HEK293T (cell line): Measurements from ENCODE around the gene FCGBP.
"Not testable (repeated sequence)": the region's sequence is repeated elsewhere in the genome, so short reads cannot be mapped to it uniquely, and the experiment has no call there.

Experiments used
- CTCF ChIA-PET: fragments of 350-600 bp; formaldehyde crosslinking; extraction: SDS; loops from one replicate; lab custom pipeline; 2021; ENCODE audit warnings: antibody characterized with exemption, inconsistent platforms; lab: Yijun Ruan, JAX
- POLR2A ChIA-PET: fragments of 350-600 bp; formaldehyde crosslinking; extraction: SDS; loops from one replicate; lab custom pipeline; 2020; ENCODE audit warnings: antibody characterized with exemption, inconsistent platforms; lab: Yijun Ruan, JAX
- DNase-seq: peaks from one replicate; pipeline ENCODE4 v3.0.0; 2012; ENCODE audit warnings: mixed read lengths; ENCODE audit errors: extremely low spot score
- ARNT ChIP-seq: fragments of 450-650 bp; IDR thresholded peaks from 2 replicates; pipeline ENCODE4 v1.6.1; 2017; ENCODE audit warnings: mild to moderate bottlenecking
- ELF4 ChIP-seq: fragments of 450-650 bp; IDR thresholded peaks from 2 replicates; pipeline ENCODE4 v1.6.1; 2017; ENCODE audit warnings: antibody characterized with exemption
- FOXA1 ChIP-seq: fragments of 450-650 bp; IDR thresholded peaks from 2 replicates; pipeline ENCODE4 v1.6.1; 2016; ENCODE audit warnings: mild to moderate bottlenecking
- FOXK2 ChIP-seq: fragments of 450-650 bp; IDR thresholded peaks from 2 replicates; pipeline ENCODE4 v1.6.1; 2016; ENCODE audit warnings: mild to moderate bottlenecking
- FOXM1 ChIP-seq: fragments of 450-650 bp; IDR thresholded peaks from 2 replicates; pipeline ENCODE4 v1.6.1; 2017; ENCODE audit warnings: mild to moderate bottlenecking, borderline replicate concordance
- L3MBTL2 ChIP-seq: fragments of 450-650 bp; conservative IDR thresholded peaks from 2 replicates; pipeline ENCODE4 v1.6.1; 2016; ENCODE audit warnings: mild to moderate bottlenecking
- LEF1 ChIP-seq: fragments of 450-650 bp; IDR thresholded peaks from 2 replicates; pipeline ENCODE4 v1.6.1; 2017; ENCODE audit warnings: mild to moderate bottlenecking, borderline replicate concordance
- NFRKB ChIP-seq: fragments of 450-650 bp; IDR thresholded peaks from 2 replicates; pipeline ENCODE4 v1.6.1; 2016; ENCODE audit warnings: mild to moderate bottlenecking, moderate library complexity
- SUZ12 ChIP-seq: fragments of 450-650 bp; IDR thresholded peaks from 2 replicates; pipeline ENCODE4 v1.6.1; 2016; ENCODE audit warnings: mild to moderate bottlenecking
- TARDBP ChIP-seq: fragments of 450-650 bp; IDR thresholded peaks from 2 replicates; pipeline ENCODE4 v1.6.1; 2016
- ZNF384 ChIP-seq: fragments of 450-650 bp; IDR thresholded peaks from 2 replicates; pipeline ENCODE4 v1.6.1; 2016
- TF ChIP-seq, protein P1 (sequence below): fragments of 450-650 bp; IDR thresholded peaks from 2 replicates; pipeline ENCODE4 v1.6.1; 2016

FCGBP gene

DNA sequence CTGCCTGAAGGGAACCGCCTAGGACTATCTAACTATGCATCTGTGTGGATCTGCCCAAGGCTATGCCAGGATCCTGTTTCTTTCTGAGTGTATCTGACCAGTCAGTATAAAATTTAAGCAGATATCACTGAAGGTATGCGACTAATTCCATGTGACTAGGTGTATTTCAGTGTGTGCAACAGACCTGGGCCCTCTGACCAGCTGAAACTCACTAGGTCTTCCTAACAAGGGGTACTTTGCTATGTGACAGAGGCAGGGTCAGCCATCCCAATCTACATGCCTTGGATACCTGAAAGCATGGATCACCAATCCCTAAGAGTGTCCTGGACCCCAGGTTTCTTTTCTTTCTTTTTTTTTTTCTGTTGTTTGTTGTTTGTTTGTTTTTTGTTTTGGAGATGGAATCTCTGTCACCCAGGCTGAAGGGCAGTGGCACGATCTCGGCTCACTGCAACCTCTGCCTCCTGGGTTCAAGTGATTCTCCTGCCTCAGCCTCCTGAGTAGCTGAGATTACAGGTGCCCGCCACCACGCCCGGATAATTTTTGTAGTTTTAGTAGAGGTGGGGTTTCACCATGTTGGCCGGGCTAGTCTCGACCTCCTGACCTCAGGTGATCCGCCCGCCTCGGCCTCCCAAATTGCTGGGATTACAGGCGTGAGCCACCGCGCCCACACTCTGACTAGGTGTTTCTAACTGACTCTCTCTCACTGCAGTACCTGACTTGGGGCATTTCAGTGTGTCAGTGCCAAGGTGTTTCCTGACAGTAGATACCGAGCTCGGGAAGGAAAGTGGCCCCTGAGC is 43.5 kb downstream of the FCGBP start:
- ChIA-PET CTCF (no interaction called here), POLR2A (no interaction called here)
- no peak for DNase-seq
- TF ChIP-seq SUZ12 (no peak), FOXA1 (no peak), L3MBTL2 (no peak), ZNF384 (no peak), FOXK2 (no peak), LEF1 (no peak), TARDBP (no peak), ELF4 (no peak), FOXM1 (no peak), ARNT (no peak), NFRKB (no peak)
- TF ChIP-seq, protein P1, sequence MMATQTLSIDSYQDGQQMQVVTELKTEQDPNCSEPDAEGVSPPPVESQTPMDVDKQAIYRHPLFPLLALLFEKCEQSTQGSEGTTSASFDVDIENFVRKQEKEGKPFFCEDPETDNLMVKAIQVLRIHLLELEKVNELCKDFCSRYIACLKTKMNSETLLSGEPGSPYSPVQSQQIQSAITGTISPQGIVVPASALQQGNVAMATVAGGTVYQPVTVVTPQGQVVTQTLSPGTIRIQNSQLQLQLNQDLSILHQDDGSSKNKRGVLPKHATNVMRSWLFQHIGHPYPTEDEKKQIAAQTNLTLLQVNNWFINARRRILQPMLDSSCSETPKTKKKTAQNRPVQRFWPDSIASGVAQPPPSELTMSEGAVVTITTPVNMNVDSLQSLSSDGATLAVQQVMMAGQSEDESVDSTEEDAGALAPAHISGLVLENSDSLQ, result no peak

DNA sequence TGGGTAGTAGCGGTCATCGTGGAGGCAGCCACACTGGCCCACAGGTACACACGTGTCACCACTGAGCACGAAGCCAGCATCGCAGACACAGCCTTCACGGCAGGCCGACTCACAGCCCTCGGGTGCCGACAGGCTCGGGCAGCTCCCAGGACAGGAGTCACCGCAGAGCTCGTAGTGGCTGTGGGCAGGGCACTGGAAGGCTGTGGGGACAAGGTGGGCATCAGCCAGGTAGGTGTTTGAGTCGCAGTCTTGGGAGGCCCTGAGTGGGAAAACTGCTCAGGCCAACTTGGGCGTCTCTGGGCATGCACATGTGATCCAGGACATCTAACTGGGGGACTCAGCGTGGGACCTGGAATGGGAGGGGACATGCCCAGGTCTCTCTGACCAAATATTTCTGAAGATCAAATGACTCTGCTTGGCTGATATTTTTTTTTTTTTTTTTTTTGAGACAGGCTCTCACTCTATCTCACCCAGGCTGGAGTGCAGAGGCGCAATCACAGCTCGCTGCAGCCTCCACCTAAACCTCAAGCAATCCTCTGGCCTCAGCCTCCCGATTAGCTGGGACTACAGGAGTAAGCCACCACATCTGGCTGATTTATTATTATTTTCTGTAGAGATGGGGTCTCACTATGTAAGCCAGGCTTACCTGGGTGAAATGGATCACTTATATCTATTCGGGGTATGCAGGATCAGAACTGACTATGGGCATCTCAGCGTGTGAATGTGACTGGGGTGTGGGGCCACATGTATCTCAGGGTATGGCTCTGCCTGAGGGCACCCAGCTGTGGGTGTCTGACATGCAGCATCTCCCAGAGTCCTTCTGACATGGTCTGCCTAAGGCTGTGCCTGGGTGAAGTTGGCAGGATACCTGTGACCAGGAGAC is 44.3 kb downstream of the FCGBP start:
- CTCF ChIA-PET, POLR2A ChIA-PET, DNase-seq: not testable (repeated sequence)

DNA sequence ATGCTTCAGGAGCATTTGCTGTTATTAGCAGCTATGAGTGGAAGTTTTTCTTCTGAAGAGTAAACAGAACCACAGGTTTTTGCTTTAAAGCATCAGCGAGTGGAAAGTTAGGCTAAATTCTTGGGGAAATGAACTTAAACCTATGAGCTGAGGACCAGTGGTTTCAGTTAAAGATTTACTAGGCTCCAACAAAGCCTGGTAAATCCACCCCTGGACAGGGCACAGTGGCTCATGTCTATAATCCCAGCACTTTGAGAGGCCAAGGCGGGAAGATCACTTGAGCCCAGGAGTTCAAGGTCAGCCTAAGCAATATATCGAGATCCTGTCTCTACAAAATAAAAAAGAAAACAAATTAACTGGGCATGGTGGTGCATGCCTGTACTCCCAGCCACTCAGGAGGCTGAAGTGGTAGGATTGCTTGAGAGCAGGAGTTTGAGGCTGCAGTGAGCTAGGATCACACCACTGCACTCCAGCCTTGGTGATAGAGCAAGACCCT is 46.9 kb downstream of the FCGBP start:
- POLR2A ChIA-PET, CTCF ChIA-PET, DNase-seq: not testable (repeated sequence)

DNA sequence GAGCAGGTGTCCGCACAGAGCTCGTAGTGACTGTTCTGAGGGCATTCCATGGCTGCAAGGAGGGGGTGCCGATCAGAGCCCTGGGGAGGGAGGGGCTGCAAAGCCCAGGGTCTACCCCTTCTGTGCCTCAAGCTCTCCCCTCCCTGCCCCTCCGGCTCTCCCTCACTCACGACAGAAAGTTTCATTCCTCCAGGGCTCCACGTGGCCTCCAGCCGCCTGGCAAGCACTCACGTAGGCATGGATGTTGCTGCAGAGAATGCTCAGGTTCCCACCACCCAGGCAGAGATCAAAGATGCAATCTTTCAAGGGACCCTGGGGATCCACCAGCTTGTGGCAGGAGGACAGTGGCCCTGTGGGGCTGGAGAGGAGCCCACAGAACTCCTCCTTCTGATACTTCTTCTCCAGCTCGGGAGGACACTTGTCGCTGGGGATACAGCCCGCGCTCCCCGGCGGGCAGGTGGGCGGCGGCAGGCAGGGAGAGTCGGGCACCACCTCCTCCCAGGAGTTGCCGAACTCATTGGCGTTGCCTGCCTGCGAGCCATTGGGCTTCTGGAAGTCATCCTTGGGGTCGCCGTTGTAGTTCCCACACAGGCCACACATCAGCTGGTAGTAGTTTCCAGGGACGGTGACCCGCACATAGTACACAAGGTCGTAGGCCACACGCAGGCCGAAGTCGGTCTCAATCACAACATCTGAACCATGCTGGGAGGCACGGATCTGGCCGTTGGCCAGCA is 48.4 kb downstream of the FCGBP start:
- DNase-seq, POLR2A ChIA-PET, CTCF ChIA-PET: not testable (repeated sequence)

DNA sequence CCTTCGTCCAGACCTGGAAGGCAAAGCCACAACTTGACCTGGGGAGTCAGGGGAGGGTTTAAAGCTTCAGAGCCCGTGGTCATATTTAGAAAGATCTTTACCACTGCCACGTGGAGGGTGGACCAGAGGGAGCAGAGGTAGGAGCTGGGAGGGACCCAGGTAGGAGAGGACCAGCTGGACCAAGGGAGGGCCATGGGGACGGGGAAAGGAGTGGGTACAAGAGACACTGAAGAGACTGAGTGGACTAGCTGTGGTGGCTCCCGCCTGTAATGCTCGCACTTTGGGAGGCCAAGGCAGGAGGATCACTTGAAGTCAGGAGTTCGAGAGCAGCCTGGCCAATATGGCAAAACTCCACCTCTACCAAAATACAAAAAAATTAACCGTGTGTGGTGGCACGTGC is 49.7 kb downstream of the FCGBP start:
- POLR2A ChIA-PET, CTCF ChIA-PET, DNase-seq: not testable (repeated sequence)
